Parathyroid adenoma (tissue), 2 donors: ENCODE measurements around the gene MDH2.
"Not testable (repeated sequence)": the region's sequence is repeated elsewhere in the genome, so short reads cannot be mapped to it uniquely, and the experiment has no call there.

Experiments
- H2AFZ ChIP-seq: fragments of 300-600 bp; sonication (generic); one replicate; pipeline ENCODE4 v1.7.0; 2017; ENCODE audit warnings: antibody characterized with exemption, mild to moderate bottlenecking
- H3K27ac ChIP-seq: fragments of 300-600 bp; sonication (generic); one replicate; pipeline ENCODE4 v1.7.0; 2017
- H3K27me3 ChIP-seq: fragments of 300-600 bp; sonication (generic); one replicate; pipeline ENCODE4 v1.7.0; 2017; ENCODE audit warnings: low read length; ENCODE audit not compliant: control insufficient read depth, insufficient read depth
- H3K36me3 ChIP-seq: fragments of 300-600 bp; sonication (generic); one replicate; pipeline ENCODE4 v1.7.0; 2017; ENCODE audit warnings: low read length; ENCODE audit not compliant: control insufficient read depth, insufficient read depth
- H3K4me1 ChIP-seq: fragments of 300-600 bp; sonication (generic); one replicate; pipeline ENCODE4 v1.7.0; 2017; ENCODE audit warnings: control low read depth
- H3K4me2 ChIP-seq: fragments of 300-600 bp; sonication (generic); one replicate; pipeline ENCODE4 v1.7.0; 2017; ENCODE audit warnings: low read length
- H3K4me3 ChIP-seq: fragments of 300-600 bp; sonication (generic); one replicate; pipeline ENCODE4 v1.7.0; 2017; ENCODE audit warnings: low read depth, low read length
- H3K79me2 ChIP-seq: fragments of 300-600 bp; sonication (generic); one replicate; pipeline ENCODE4 v1.7.0; 2017; ENCODE audit warnings: control low read depth
- H3K9ac ChIP-seq: fragments of 300-600 bp; sonication (generic); one replicate; pipeline ENCODE4 v1.7.0; 2017; ENCODE audit warnings: mild to moderate bottlenecking
- H3K9me3 ChIP-seq: fragments of 300-600 bp; sonication (generic); one replicate; pipeline ENCODE4 v1.7.0; 2017; ENCODE audit warnings: low read length; ENCODE audit not compliant: control insufficient read depth
- TF ChIP-seq, protein P1 (sequence below): fragments of 300-600 bp; sonication (generic); IDR thresholded peaks from one replicate; pipeline ENCODE4 v1.7.0; 2017; ENCODE audit warnings: antibody characterized with exemption, mild to moderate bottlenecking
- donor health status: primary hyperparathyroidism.

Gene MDH2

DNA sequence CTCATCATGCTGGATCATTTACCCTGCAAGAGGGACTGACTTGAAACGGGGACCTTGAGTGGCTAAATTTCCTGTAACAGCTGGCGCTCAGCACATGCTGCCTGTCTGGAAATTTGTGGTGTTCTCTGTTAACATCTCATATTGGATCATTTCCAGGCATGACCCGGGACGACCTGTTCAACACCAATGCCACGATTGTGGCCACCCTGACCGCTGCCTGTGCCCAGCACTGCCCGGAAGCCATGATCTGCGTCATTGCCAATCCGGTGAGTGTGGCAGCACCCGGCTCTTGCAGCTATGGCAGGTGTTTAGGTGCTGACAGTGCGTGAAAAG lies 9.9 kb downstream of the MDH2 start:
- Histone ChIP-seq H3K9ac (no peak overlapping the region), H3K27ac (no peak overlapping the region), H3K4me2 (no peak overlapping the region), H2AFZ (no peak overlapping the region), H3K4me3 (no peak overlapping the region), H3K4me1 (no peaks in the 10 kb centered on the region), H3K36me3 (no peaks in the 10 kb centered on the region), H3K79me2 (peaks cover 25% of the 10 kb centered on the region), H3K27me3 (no peaks in the 10 kb centered on the region), H3K9me3 (no peaks in the 10 kb centered on the region)
- TF ChIP-seq, protein P1, sequence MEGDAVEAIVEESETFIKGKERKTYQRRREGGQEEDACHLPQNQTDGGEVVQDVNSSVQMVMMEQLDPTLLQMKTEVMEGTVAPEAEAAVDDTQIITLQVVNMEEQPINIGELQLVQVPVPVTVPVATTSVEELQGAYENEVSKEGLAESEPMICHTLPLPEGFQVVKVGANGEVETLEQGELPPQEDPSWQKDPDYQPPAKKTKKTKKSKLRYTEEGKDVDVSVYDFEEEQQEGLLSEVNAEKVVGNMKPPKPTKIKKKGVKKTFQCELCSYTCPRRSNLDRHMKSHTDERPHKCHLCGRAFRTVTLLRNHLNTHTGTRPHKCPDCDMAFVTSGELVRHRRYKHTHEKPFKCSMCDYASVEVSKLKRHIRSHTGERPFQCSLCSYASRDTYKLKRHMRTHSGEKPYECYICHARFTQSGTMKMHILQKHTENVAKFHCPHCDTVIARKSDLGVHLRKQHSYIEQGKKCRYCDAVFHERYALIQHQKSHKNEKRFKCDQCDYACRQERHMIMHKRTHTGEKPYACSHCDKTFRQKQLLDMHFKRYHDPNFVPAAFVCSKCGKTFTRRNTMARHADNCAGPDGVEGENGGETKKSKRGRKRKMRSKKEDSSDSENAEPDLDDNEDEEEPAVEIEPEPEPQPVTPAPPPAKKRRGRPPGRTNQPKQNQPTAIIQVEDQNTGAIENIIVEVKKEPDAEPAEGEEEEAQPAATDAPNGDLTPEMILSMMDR = no peak

DNA sequence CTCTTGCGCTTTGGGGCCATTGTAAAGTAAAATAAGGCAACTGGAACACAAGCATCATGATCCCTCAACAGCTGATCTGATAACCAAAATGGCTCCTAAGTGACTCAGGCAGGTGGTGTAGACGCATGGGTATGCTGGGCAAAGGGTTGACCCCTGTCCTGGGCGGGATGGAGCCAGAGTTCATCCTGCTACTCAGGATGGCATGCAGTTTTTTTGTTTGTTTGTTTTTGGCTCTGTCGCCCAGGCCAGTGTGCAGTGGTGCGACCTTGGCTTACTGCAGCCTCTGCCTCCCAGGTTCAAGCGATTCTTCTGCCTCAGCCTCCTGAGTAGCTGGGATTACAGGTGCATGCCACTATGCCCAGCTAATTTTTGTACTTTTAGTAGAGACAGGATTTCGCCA lies 10.8 kb downstream of the MDH2 start:
- H3K9me3 ChIP-seq, H3K36me3 ChIP-seq, H2AFZ ChIP-seq, H3K9ac ChIP-seq, H3K27ac ChIP-seq, H3K4me1 ChIP-seq, H3K4me2 ChIP-seq, H3K4me3 ChIP-seq, H3K27me3 ChIP-seq: not testable (repeated sequence)
- peaks cover 17% of the 10 kb centered on the region for H3K79me2 ChIP-seq

DNA sequence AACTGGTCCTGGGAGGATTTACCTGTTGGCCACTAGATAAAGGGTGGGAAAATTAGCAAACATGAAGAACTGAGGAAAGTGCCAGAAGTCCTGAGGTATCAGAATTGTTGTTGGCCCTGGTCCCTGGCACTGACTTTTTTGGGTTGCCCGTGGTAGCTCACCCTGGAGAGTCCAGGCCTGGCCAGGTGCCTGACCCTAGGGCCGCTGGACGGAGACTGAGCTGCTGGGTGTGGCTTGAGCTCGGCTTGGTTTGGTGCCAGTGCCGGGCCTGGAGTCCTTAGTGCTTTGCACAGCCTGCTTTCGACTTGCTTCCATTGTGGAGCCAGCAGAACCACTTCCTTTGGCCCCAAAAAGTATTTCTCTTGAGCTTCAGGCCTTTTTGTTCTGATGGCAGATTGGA lies 12.9 kb downstream of the MDH2 start:
- TF ChIP-seq, protein P1 = no peak
- H3K36me3 ChIP-seq = no peaks in the 10 kb centered on the region
- no peak overlapping the region for H3K27ac ChIP-seq

DNA sequence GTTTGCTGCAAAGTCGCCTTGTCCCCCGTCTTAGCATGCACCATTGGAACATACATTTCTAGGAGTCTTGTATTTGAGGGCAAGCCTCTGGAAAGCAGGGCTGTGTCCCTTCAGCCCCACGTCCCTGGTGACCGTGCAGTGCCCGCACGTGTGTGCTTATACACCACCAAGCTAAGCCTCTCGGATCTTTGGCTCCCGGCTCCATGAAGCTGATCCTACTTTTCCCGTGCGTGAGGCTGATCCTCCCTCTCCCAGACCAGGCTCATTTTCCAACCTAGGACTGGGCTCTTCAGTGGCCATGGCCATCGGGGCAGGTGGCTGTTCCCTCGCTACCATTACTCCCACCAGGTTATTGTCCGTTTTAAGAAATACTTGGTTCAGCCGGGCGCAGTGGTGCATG lies 14.3 kb downstream of the MDH2 start:
- Histone ChIP-seq H3K27ac (no peak overlapping the region), H3K4me1 (no peaks in the 10 kb centered on the region)

More for the DNA sequence above, 12.9 kb downstream of the MDH2 start:
- Histone ChIP-seq H3K79me2 (peaks cover 11% of the 10 kb centered on the region), H3K4me2 (no peak overlapping the region), H3K9me3 (no peaks in the 10 kb centered on the region), H3K4me3 (no peak overlapping the region), H2AFZ (no peak overlapping the region), H3K4me1 (no peaks in the 10 kb centered on the region), H3K9ac (no peak overlapping the region), H3K27me3 (no peaks in the 10 kb centered on the region)

DNA sequence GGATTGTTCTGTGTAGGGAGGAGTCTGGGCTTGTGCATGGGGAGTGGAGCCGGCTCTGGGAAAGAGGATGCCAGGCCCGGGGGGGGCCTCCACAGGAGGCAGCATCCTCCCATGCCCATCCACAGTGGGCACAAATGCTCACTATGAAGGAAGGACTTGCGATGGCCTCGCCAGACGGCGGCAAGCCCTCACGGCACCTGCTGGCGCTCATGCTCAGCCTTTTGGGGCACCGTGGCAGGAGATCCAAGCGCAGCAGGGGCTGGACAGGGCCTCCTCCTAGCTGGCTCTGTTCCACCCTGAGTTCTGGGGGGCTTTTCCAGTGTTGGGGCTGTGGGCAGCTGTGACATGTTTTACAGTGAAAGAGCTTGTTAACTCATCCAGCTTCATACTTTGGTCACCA lies 15.2 kb downstream of the MDH2 start:
- H3K4me2 ChIP-seq = no peak overlapping the region
- no peaks in the 10 kb centered on the region for H3K27me3 ChIP-seq
- no peaks in the 10 kb centered on the region for H3K9me3 ChIP-seq
- H3K4me1 ChIP-seq = no peaks in the 10 kb centered on the region
- H3K79me2 ChIP-seq = no peaks in the 10 kb centered on the region
- no peak overlapping the region for H3K27ac ChIP-seq
- no peak overlapping the region for H3K9ac ChIP-seq
- H3K36me3 ChIP-seq = no peaks in the 10 kb centered on the region
- H2AFZ ChIP-seq = no peak overlapping the region
- no peak overlapping the region for H3K4me3 ChIP-seq
- TF ChIP-seq, protein P1 = no peak

More for the DNA sequence above, 14.3 kb downstream of the MDH2 start:
- Histone ChIP-seq H2AFZ (no peak overlapping the region), H3K4me3 (no peak overlapping the region), H3K27me3 (no peaks in the 10 kb centered on the region), H3K79me2 (peaks cover 5% of the 10 kb centered on the region), H3K36me3 (no peaks in the 10 kb centered on the region), H3K4me2 (no peak overlapping the region), H3K9ac (no peak overlapping the region), H3K9me3 (no peaks in the 10 kb centered on the region)
- TF ChIP-seq, protein P1 = no peak
